ENCODE measurements around the gene AGTPBP1. TPM values are rescaled to one million over a fixed set of nuclear protein-coding genes. Genes with fewer than 3 reads are reported as not detected.
"Not testable (repeated sequence)": the region's sequence is repeated elsewhere in the genome, so short reads cannot be mapped to it uniquely, and the experiment has no call there.

Gene AGTPBP1, protein sequence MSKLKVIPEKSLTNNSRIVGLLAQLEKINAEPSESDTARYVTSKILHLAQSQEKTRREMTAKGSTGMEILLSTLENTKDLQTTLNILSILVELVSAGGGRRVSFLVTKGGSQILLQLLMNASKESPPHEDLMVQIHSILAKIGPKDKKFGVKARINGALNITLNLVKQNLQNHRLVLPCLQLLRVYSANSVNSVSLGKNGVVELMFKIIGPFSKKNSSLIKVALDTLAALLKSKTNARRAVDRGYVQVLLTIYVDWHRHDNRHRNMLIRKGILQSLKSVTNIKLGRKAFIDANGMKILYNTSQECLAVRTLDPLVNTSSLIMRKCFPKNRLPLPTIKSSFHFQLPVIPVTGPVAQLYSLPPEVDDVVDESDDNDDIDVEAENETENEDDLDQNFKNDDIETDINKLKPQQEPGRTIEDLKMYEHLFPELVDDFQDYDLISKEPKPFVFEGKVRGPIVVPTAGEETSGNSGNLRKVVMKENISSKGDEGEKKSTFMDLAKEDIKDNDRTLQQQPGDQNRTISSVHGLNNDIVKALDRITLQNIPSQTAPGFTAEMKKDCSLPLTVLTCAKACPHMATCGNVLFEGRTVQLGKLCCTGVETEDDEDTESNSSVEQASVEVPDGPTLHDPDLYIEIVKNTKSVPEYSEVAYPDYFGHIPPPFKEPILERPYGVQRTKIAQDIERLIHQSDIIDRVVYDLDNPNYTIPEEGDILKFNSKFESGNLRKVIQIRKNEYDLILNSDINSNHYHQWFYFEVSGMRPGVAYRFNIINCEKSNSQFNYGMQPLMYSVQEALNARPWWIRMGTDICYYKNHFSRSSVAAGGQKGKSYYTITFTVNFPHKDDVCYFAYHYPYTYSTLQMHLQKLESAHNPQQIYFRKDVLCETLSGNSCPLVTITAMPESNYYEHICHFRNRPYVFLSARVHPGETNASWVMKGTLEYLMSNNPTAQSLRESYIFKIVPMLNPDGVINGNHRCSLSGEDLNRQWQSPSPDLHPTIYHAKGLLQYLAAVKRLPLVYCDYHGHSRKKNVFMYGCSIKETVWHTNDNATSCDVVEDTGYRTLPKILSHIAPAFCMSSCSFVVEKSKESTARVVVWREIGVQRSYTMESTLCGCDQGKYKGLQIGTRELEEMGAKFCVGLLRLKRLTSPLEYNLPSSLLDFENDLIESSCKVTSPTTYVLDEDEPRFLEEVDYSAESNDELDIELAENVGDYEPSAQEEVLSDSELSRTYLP
- total RNA-seq, result 10 to 100 TPM; 35.8 to 39.0 TPM

DNA sequence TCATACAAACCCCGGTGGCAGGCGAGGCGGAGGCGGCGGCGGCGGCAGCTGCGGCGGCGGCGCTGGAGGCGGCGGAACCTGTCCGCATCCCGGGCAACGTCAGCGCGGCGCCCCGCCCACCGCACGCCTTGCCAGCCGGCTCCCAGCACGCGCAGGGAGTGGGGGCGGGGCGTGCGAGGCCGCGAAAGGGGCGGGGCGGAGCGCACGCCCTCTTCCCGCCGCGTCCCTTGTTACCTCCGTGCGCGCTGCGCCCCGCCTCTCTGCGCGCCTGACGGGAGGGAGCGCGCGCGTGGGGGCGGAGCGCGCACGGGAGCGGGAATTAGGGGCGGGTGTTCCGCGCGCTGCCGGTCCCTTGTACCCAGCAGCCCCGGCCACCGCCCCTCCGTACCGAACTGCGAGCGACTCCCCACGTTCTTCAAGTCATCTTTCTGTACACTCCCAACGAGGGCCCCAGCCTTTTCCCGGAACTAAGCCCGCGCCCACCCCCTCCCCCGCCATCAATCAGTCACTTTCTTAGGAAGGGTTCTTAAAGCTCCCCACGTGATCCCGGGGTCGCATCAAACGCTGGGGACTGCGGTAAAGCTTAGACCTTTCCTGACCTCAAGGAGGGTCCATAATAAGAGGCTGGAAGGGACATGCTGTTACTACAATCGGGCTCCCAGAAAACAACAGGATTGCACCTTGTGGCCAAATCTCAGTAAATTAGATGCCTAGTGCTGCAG, at the start of gene AGTPBP1:
Gene AGTPBP1 (minus strand): TSS at position 80 of the 722 bp plus-strand sequence. CDS start 29,421 bp downstream, outside the sequence.
- H3K27ac Mint-ChIP-seq, result peak within 1 kb of the TSS; percentile 97
- H3K27me3 Mint-ChIP-seq, result no peaks in the 10 kb centered on the region
- peaks cover 14% of the 10 kb centered on the region for H3K4me1 Mint-ChIP-seq
- ATAC-seq (replicated peaks), result peak; percentile 83
- H3K36me3 Mint-ChIP-seq (ENCODE audit: low read depth), result peaks cover 5% of the 10 kb centered on the region
- H3K4me3 Mint-ChIP-seq, result peak within 1 kb of the TSS; percentile 95
- H3K9me3 Mint-ChIP-seq, result no peaks in the 10 kb centered on the region

- H3K9me3 Mint-ChIP-seq; H3K4me3 Mint-ChIP-seq; ATAC-seq (replicated peaks); H3K36me3 Mint-ChIP-seq (ENCODE audit: low read depth); H3K4me1 Mint-ChIP-seq; H3K27ac Mint-ChIP-seq; H3K27me3 Mint-ChIP-seq: not testable (repeated sequence)
These were observed 44.4 kb upstream of the AGTPBP1 start for GRCh38 chr9:85786116-85786515.

- not testable (repeated sequence) for H3K4me3 Mint-ChIP-seq; H3K27me3 Mint-ChIP-seq; H3K4me1 Mint-ChIP-seq; H3K9me3 Mint-ChIP-seq; H3K27ac Mint-ChIP-seq; H3K36me3 Mint-ChIP-seq (ENCODE audit: low read depth); ATAC-seq (replicated peaks)
These were observed 32.1 kb upstream of the AGTPBP1 start for GRCh38 chr9:85773844-85774243.

DNA sequence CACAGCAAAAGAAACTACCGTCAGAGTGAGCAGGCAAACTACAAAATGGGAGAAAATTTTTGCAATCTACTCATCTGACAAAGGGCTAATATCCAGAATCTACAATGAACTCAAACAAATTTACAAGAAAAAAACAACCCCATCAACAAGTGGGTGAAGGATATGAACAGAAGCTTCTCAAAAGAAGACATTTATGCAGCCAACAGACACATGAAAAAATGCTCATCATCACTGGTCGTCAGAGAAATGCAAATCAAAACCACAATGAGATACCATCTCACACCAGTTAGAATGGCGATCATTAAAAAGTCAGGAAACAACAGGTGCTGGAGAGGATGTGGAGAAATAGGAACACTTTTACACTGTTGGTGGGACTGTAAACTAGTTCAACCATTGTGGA, 20.0 kb upstream of the AGTPBP1 start:
- H3K27ac Mint-ChIP-seq; ATAC-seq (replicated peaks); H3K4me3 Mint-ChIP-seq: not testable (repeated sequence)

DNA sequence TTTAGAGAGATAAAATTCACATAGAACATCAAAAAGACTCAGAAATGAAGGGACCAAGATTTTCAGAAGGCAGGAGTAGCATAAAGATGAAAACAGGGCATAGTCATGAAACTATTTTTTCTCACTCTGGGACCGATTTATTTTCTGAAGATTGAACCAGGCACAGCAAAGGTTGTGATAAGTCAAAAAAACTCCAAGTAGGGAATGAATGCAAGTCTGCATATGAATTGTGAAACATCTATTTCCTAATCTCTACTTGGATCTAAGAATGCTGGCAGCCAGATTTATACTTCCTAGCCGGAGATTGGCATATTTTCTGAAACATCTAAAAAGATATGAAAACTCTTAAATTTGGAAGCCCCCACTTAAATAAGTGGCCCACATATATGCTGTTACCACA, 16.0 kb upstream of the AGTPBP1 start:
- not testable (repeated sequence) for ATAC-seq (replicated peaks); H3K4me1 Mint-ChIP-seq; H3K4me3 Mint-ChIP-seq; H3K36me3 Mint-ChIP-seq (ENCODE audit: low read depth); H3K9me3 Mint-ChIP-seq; H3K27me3 Mint-ChIP-seq; H3K27ac Mint-ChIP-seq

More for the DNA sequence above, 20.0 kb upstream of the AGTPBP1 start:
- H3K4me1 Mint-ChIP-seq; H3K9me3 Mint-ChIP-seq; H3K27me3 Mint-ChIP-seq; H3K36me3 Mint-ChIP-seq (ENCODE audit: low read depth): not testable (repeated sequence)

DNA sequence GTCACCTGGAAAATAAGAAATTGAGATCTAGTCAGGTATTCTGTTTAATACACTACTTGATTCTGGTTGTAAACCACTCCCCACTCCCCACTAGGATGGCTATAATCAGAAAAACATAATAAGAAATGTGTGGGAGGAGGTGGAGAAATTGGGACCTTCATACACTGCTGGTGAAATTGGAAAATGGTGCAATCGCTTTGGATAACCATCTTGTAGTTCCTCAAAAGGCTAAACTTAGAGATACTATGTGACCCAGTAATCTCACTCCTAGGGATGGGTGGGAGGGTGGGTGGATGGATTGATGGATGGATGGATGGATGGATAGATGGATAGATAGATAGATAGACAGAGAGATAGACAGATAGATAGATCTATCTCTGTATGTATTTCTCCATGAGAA, 14.5 kb upstream of the AGTPBP1 start:
- H3K4me1 Mint-ChIP-seq; H3K9me3 Mint-ChIP-seq; H3K27me3 Mint-ChIP-seq; H3K4me3 Mint-ChIP-seq; H3K36me3 Mint-ChIP-seq (ENCODE audit: low read depth); H3K27ac Mint-ChIP-seq; ATAC-seq (replicated peaks): not testable (repeated sequence)

- Mint-ChIP-seq H3K9me3 (no peaks in the 10 kb centered on the region), H3K4me1 (peaks cover 10% of the 10 kb centered on the region), H3K27me3 (peaks cover 3% of the 10 kb centered on the region), H3K27ac (no peak overlapping the region), H3K36me3 (ENCODE audit: low read depth) (no peaks in the 10 kb centered on the region), H3K4me3 (no peak overlapping the region)
- no peak for ATAC-seq (replicated peaks)
These were observed 4.6 kb upstream of the AGTPBP1 start for GRCh38 chr9:85746309-85746708.

- H3K4me3 Mint-ChIP-seq, result no peak overlapping the region
- no peaks in the 10 kb centered on the region for H3K27me3 Mint-ChIP-seq
- peaks cover 5% of the 10 kb centered on the region for H3K36me3 Mint-ChIP-seq (ENCODE audit: low read depth)
- no peak for ATAC-seq (replicated peaks)
- no peaks in the 10 kb centered on the region for H3K9me3 Mint-ChIP-seq
- H3K27ac Mint-ChIP-seq, result no peak overlapping the region
- peaks cover 14% of the 10 kb centered on the region for H3K4me1 Mint-ChIP-seq
These were observed 3.4 kb upstream of the AGTPBP1 start for GRCh38 chr9:85745203-85745602.

- H3K36me3 Mint-ChIP-seq (ENCODE audit: low read depth), result peaks cover 5% of the 10 kb centered on the region
- H3K27me3 Mint-ChIP-seq, result no peaks in the 10 kb centered on the region
- no peak overlapping the region for H3K27ac Mint-ChIP-seq
- peaks cover 14% of the 10 kb centered on the region for H3K4me1 Mint-ChIP-seq
- no peaks in the 10 kb centered on the region for H3K9me3 Mint-ChIP-seq
- no peak for ATAC-seq (replicated peaks)
- no peak overlapping the region for H3K4me3 Mint-ChIP-seq
These were observed 2.7 kb upstream of the AGTPBP1 start for GRCh38 chr9:85744480-85744879.

DNA sequence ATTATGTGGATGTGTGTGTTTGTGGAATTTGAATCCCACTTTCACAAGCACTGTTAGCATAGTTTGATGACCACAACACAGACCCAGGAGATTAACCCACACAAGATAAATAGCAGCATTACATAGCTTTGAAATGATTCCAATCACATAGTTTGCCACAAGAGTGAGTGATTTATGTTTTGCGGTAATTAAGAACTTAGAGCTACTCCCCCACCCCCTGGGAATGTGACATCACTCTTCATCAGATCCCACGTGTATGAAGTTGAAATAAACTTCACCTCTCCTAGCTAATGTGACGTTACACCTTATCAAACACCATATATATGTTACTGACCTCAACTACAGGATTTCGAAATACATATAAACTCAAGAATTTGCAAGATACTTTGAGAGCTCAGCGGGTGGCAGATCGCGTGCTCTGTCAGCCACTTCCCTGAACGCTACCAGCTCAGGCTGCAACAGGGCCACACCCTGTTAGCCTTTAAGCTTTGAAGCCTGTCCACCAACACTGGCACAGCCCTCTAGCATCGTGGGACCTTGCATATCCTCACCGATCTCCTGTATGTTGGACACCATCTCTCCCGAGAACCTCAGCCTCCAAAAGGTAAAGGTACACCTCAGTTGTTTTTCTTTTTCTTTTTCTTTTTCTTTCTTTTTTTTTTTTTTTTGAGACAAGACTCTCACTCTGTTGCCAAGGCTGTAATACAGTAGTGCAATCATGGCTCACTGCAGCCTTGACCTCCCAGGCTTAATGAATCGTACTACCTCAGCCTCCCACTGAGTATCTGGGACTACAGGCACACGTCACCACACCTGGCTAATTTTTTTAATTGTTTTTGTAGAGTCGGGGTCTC, 1.7 kb upstream of the AGTPBP1 start:
- ATAC-seq (replicated peaks), result peak; percentile 5
- peak overlapping the region; percentile 95 for H3K27ac Mint-ChIP-seq
- H3K27me3 Mint-ChIP-seq, result no peaks in the 10 kb centered on the region
- peaks cover 14% of the 10 kb centered on the region for H3K4me1 Mint-ChIP-seq
- peaks cover 5% of the 10 kb centered on the region for H3K36me3 Mint-ChIP-seq (ENCODE audit: low read depth)
- H3K9me3 Mint-ChIP-seq, result no peaks in the 10 kb centered on the region
- peak overlapping the region; percentile 87 for H3K4me3 Mint-ChIP-seq

GRCh38 chr9:85742597-85742936, 813 bp upstream of the AGTPBP1 start:
- ATAC-seq (replicated peaks), result peak; percentile 57
- H3K36me3 Mint-ChIP-seq (ENCODE audit: low read depth), result peaks cover 5% of the 10 kb centered on the region

DNA sequence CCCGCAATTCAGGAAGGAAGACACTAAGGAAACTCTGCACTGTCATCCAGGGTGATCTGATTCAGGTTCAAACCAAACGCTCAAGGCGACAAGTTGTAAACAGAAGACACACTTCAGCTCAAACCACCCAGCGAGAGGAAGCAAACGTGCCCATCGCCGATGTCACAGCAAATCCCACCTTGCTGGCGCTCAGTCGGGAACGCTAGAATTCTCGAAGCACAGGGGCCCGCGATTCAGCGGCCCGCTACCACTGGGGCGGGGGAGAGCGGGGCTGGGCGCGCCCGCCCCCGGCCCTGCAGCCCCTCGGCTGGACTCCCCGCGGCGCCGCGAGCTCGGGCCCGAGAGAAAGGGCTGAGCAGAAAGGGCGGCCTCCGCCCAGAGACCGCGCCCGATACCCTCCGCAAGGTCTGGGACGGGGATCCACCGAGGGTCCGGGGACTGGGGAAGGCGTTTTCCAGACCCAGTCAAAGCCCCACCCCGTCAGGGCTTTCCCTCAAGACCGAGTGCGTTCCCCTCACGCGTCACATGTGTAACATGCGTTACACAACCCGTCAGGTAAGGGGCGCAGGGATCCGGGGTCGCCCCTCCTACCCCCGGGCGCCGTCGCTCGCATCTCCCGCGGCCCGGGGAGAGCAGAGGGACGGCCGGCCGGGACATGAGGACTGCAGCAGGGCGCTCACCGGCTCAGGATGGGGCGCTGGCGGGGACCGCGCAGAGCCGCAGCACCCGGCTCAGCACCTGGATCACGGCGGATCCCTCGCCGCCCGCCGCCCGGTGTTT, 469 bp downstream of the AGTPBP1 start:
- Mint-ChIP-seq H3K27me3 (no peaks in the 10 kb centered on the region), H3K36me3 (ENCODE audit: low read depth) (peaks cover 5% of the 10 kb centered on the region), H3K27ac (peak overlapping the region; percentile 97), H3K4me3 (peak overlapping the region; percentile 95), H3K9me3 (no peaks in the 10 kb centered on the region), H3K4me1 (peaks cover 14% of the 10 kb centered on the region)
- ATAC-seq (replicated peaks), result peak; percentile 40

More at GRCh38 chr9:85742597-85742936, 813 bp upstream of the AGTPBP1 start:
- Mint-ChIP-seq H3K27ac (peak overlapping the region; percentile 95), H3K4me3 (peak overlapping the region; percentile 87), H3K4me1 (peaks cover 14% of the 10 kb centered on the region), H3K27me3 (no peaks in the 10 kb centered on the region), H3K9me3 (no peaks in the 10 kb centered on the region)

DNA sequence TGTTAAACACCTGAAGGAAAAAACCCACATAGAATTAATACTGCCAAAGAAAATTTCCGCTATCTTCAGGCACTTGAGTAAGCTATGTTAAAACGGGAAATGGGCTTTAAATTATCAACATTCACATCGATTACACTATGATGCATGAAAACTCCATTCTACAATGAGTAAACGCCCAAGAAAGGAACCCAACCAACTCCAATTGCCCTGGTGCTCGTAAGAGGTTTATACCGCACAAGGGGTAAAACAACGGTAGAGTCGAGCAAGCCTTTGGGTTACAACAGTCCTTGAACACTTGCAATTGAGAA, 1.0 kb downstream of the AGTPBP1 start:
- peak overlapping the region; percentile 97 for H3K27ac Mint-ChIP-seq
- no peaks in the 10 kb centered on the region for H3K27me3 Mint-ChIP-seq
- no peak for ATAC-seq (replicated peaks)
- peaks cover 5% of the 10 kb centered on the region for H3K36me3 Mint-ChIP-seq (ENCODE audit: low read depth)
- H3K9me3 Mint-ChIP-seq, result no peaks in the 10 kb centered on the region
- peaks cover 14% of the 10 kb centered on the region for H3K4me1 Mint-ChIP-seq
- H3K4me3 Mint-ChIP-seq, result peak overlapping the region; percentile 95
